CD4-positive, alpha-beta memory T cell (primary cell): ENCODE results near the gene CD93. TPM values are rescaled to one million over a fixed set of nuclear protein-coding genes. Genes with fewer than 3 reads are reported as not detected.

Experiments used
- CTCF ChIA-PET: fragments of 350-600 bp; sonication (Branson Sonifier 250); formaldehyde crosslinking; loops from one replicate; lab custom pipeline; 2021; ENCODE audit warnings: inconsistent platforms; ENCODE audit not compliant: partially characterized antibody; lab: Charles Lee
- POLR2A ChIA-PET: fragments of 350-600 bp; sonication (Branson Sonifier 250); formaldehyde crosslinking; loops from one replicate; lab custom pipeline; 2021; ENCODE audit not compliant: partially characterized antibody; lab: Charles Lee
- DNase-seq, 5 donors: peaks; one replicate each; pipeline versions ENCODE4 v3.0.0 to v3.0.0-alpha.2; 2020 to 2022; ENCODE audit warnings: mixed read lengths in 1 of 5
- H3K27ac ChIP-seq: one replicate; pipeline ENCODE4 v1.7.0; 2013; ENCODE audit warnings: low read depth, low read length
- H3K27me3 ChIP-seq: 2 replicates; pipeline ENCODE4 v1.7.0; 2013; ENCODE audit warnings: mild to moderate bottlenecking, low read length, moderate library complexity; ENCODE audit not compliant: insufficient read depth
- H3K36me3 ChIP-seq: 2 replicates; pipeline ENCODE4 v1.7.0; 2013; ENCODE audit warnings: mild to moderate bottlenecking, low read length, moderate library complexity; ENCODE audit not compliant: insufficient read depth
- H3K4me1 ChIP-seq: 2 replicates; pipeline ENCODE4 v1.7.0; 2013; ENCODE audit warnings: mild to moderate bottlenecking, low read length, moderate library complexity; ENCODE audit not compliant: insufficient read depth
- H3K4me3 ChIP-seq, 2 donors: one replicate each; pipeline ENCODE4 v1.7.0; 2013; ENCODE audit warnings: low read length in 2 of 2, mild to moderate bottlenecking in 1 of 2
- H3K9me3 ChIP-seq, 2 donors: one replicate each; pipeline ENCODE4 v1.7.0; 2013; ENCODE audit warnings: low read length in 2 of 2, control low read depth in 1 of 2; ENCODE audit not compliant: control insufficient read depth in 1 of 2
- H3K27ac Mint-ChIP-seq, 7 donors: one replicate each; pipeline ENCODE4 v1.8.0; 2020 to 2021; ENCODE audit warnings: mixed read lengths in 7 of 7, mild to moderate bottlenecking in 6 of 7, inconsistent platforms in 3 of 7, moderate library complexity in 3 of 7
- H3K27me3 Mint-ChIP-seq, 2 donors: one replicate each; pipeline ENCODE4 v1.8.0; 2020 to 2021; ENCODE audit warnings: mixed read lengths in 2 of 2
- H3K36me3 Mint-ChIP-seq, 2 donors: one replicate each; pipeline ENCODE4 v1.8.0; 2020 to 2021; ENCODE audit warnings: mixed read lengths in 2 of 2, inconsistent platforms in 1 of 2, mild to moderate bottlenecking in 1 of 2
- H3K4me1 Mint-ChIP-seq, 4 donors: one replicate each; pipeline ENCODE4 v1.8.0; 2020 to 2021; ENCODE audit warnings: mixed read lengths in 4 of 4, mild to moderate bottlenecking in 1 of 4
- H3K4me3 Mint-ChIP-seq, 8 donors: one replicate each; pipeline ENCODE4 v1.8.0; 2020 to 2021; ENCODE audit warnings: mixed read lengths in 8 of 8, mild to moderate bottlenecking in 7 of 8, moderate library complexity in 6 of 8, inconsistent platforms in 3 of 8
- H3K9me3 Mint-ChIP-seq, 8 donors: one replicate each; pipeline ENCODE4 v1.8.0; 2020 to 2021; ENCODE audit warnings: mixed read lengths in 8 of 8, mild to moderate bottlenecking in 5 of 8, inconsistent platforms in 3 of 8, moderate library complexity in 1 of 8
- intact Hi-C: fragments of 100-400 bp; cut with micrococcal nuclease; formaldehyde crosslinking; loops from one replicate; pipeline ENCODE4 v1.15.1; 2023
- polyA plus RNA-seq, 2 donors: library from polyadenylated mRNA; unstranded; fragments of 300-500 nt; fragmentation: Illumina TruSeq; gene quantifications; one replicate each; pipeline ENCODE4 v1.2.3, GENCODE V29; 2021
- total RNA-seq, 2 experiments: library from RNA; stranded (reverse); gene quantifications; one replicate each; pipeline ENCODE4 v1.2.3, GENCODE V29; 2021

The CD93 gene
- total and polyA plus RNA-seq, 4 experiments from 2014 or later, result 0.55 to 1.3 (median 1.2) TPM; not detected in 1

DNA sequence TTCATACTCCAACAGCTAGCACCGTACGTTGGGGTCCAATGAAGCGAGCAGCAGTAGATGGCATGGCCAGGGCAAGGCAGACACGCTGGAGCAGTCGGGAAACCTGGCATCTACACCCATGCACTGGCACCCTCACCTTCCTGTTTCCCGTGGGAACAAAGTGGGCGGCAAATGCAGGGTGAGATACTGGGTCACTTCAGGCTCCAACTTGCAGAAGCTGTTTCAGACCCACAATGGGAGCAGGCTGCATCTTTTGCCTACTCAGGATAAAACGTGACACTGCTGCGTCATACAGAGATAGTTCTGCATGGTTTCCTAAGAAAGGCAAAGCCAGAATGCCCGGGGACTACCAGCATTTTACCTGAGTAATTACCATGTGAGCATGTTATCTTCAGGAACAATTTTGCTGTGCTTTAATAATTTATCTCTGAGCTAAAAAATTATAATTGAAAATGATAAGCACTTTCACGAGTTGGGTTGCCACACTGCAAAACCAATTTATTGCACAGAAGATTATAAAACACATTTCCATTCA is 10.9 kb upstream of the CD93 start:
- H3K27ac Mint-ChIP-seq, result no peak overlapping the region
- no peaks in the 10 kb centered on the region for H3K27me3 ChIP-seq
- H3K27ac ChIP-seq, result no peak overlapping the region
- no peaks in the 10 kb centered on the region for H3K36me3 ChIP-seq
- no peaks in the 10 kb centered on the region for H3K9me3 ChIP-seq
- H3K4me1 ChIP-seq, result no peaks in the 10 kb centered on the region
- H3K4me1 Mint-ChIP-seq, result no peaks in the 10 kb centered on the region
- CTCF ChIA-PET, result no interaction called here
- H3K27me3 Mint-ChIP-seq, result peaks cover under 1 to 2% of the 10 kb centered on the region in 2 donors
- H3K36me3 Mint-ChIP-seq, result no peaks in the 10 kb centered on the region
- DNase-seq, result no peak
- no peak overlapping the region for H3K4me3 ChIP-seq
- POLR2A ChIA-PET, result no interaction called here
- peaks cover 0 to 2% (median 0%) of the 10 kb centered on the region in 8 donors for H3K9me3 Mint-ChIP-seq
- intact Hi-C loops, result no loop called here
- H3K4me3 Mint-ChIP-seq, result no peak overlapping the region

DNA sequence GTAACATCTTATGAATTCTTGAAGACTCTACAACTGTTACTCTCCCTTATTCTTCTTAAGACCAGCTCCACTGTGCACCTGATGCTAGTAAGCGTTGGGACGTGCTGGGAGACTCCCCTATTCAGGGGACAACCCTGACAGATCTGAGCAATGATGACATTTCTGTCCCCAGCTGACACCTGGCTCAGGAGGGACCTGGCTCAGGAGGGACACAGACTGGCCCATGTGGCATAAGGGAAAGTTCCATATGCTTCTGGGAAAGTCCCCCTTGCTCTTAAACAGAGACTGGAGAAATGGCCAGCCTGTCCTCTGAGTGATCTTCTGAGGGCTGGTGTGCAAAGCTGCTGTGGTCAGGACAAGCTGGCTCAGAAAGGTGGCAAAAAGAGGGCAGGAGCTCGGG is 10.0 kb upstream of the CD93 start:
- no peaks in the 10 kb centered on the region for H3K27me3 ChIP-seq
- POLR2A ChIA-PET, result no interaction called here
- intact Hi-C loops, result no loop called here
- Mint-ChIP-seq H3K36me3 (no peaks in the 10 kb centered on the region), H3K27ac (no peak overlapping the region), H3K9me3 (peaks cover 0 to 2% (median 0%) of the 10 kb centered on the region in 8 donors), H3K4me3 (no peak overlapping the region), H3K4me1 (no peaks in the 10 kb centered on the region), H3K27me3 (peaks cover 1 to 2% of the 10 kb centered on the region in 2 donors)
- no peak overlapping the region for H3K4me3 ChIP-seq
- H3K36me3 ChIP-seq, result no peaks in the 10 kb centered on the region
- H3K4me1 ChIP-seq, result no peaks in the 10 kb centered on the region
- no peak overlapping the region for H3K27ac ChIP-seq
- no peaks in the 10 kb centered on the region for H3K9me3 ChIP-seq
- no peak for DNase-seq
- CTCF ChIA-PET, result no interaction called here

GRCh38 chr20:23095499-23095898 is 9.4 kb upstream of the CD93 start:
- no peak overlapping the region for H3K4me3 Mint-ChIP-seq
- Histone ChIP-seq H3K36me3 (no peaks in the 10 kb centered on the region), H3K4me3 (no peak overlapping the region), H3K27ac (no peak overlapping the region), H3K27me3 (no peaks in the 10 kb centered on the region), H3K9me3 (no peaks in the 10 kb centered on the region), H3K4me1 (no peaks in the 10 kb centered on the region)
- no peaks in the 10 kb centered on the region for H3K4me1 Mint-ChIP-seq
- intact Hi-C loops, result no loop called here
- H3K36me3 Mint-ChIP-seq, result no peaks in the 10 kb centered on the region
- H3K9me3 Mint-ChIP-seq, result peaks cover 0 to 2% (median 0%) of the 10 kb centered on the region in 8 donors
- DNase-seq, result no peak
- no peak overlapping the region for H3K27ac Mint-ChIP-seq
- ChIA-PET POLR2A (no interaction called here), CTCF (no interaction called here)
- H3K27me3 Mint-ChIP-seq, result peaks cover 1 to 2% of the 10 kb centered on the region in 2 donors

GRCh38 chr20:23094927-23095326 is 8.8 kb upstream of the CD93 start:
- CTCF ChIA-PET, result no interaction called here
- no peaks in the 10 kb centered on the region for H3K36me3 Mint-ChIP-seq
- H3K27ac Mint-ChIP-seq, result no peak overlapping the region
- no peaks in the 10 kb centered on the region for H3K27me3 ChIP-seq
- intact Hi-C loops, result no loop called here
- peaks cover 0 to 2% (median 0%) of the 10 kb centered on the region in 8 donors for H3K9me3 Mint-ChIP-seq
- H3K4me3 ChIP-seq, result no peak overlapping the region
- H3K27me3 Mint-ChIP-seq, result peaks cover 1 to 2% of the 10 kb centered on the region in 2 donors
- H3K4me1 Mint-ChIP-seq, result no peaks in the 10 kb centered on the region
- no peaks in the 10 kb centered on the region for H3K4me1 ChIP-seq
- H3K27ac ChIP-seq, result no peak overlapping the region
- no peaks in the 10 kb centered on the region for H3K36me3 ChIP-seq
- no peaks in the 10 kb centered on the region for H3K9me3 ChIP-seq
- POLR2A ChIA-PET, result no interaction called here
- DNase-seq, result no peak
- H3K4me3 Mint-ChIP-seq, result no peak overlapping the region

DNA sequence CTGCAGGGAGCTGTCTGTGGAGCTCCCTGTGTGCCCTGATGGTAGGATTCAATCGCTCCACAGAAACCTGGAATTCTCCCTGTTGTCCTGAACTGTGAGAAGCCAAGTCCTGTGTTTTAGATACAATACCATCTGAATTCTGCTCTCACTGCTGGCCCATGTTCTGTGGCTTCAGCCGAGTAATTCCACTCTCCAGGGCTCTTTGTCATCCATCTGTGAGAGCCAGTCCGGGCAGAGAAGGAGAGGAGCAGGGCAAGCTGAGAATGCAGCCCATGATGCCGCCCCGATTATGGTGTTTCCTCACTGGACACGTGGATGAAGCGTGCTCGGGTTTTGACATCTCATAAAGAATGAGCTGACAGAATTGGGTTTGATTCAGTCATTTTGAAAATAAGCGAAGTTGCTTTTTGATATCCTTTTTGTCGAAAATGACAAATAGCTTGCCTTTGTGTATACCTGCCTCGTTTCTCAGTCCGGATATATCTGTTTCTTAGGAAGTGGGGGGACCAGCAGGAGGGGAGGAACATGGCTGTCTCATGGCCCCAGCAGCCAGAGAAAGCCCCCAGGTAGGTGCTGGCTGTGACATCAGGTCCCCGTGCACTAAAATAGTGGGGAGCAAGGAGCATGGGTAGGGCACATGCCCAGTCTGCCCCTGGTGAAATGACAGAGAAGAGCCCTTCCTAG is 8.2 kb upstream of the CD93 start:
- H3K27me3 ChIP-seq, result no peaks in the 10 kb centered on the region
- CTCF ChIA-PET, result no interaction called here
- Mint-ChIP-seq H3K4me3 (no peak overlapping the region), H3K9me3 (peaks cover 0 to 2% (median 0%) of the 10 kb centered on the region in 8 donors), H3K4me1 (no peaks in the 10 kb centered on the region), H3K27ac (no peak overlapping the region), H3K27me3 (peaks cover 1 to 2% of the 10 kb centered on the region in 2 donors), H3K36me3 (no peaks in the 10 kb centered on the region)
- H3K9me3 ChIP-seq, result no peaks in the 10 kb centered on the region
- no peak overlapping the region for H3K27ac ChIP-seq
- POLR2A ChIA-PET, result no interaction called here
- no peak overlapping the region for H3K4me3 ChIP-seq
- intact Hi-C loops, result no loop called here
- H3K36me3 ChIP-seq, result no peaks in the 10 kb centered on the region
- H3K4me1 ChIP-seq, result no peaks in the 10 kb centered on the region
- no peak for DNase-seq

DNA sequence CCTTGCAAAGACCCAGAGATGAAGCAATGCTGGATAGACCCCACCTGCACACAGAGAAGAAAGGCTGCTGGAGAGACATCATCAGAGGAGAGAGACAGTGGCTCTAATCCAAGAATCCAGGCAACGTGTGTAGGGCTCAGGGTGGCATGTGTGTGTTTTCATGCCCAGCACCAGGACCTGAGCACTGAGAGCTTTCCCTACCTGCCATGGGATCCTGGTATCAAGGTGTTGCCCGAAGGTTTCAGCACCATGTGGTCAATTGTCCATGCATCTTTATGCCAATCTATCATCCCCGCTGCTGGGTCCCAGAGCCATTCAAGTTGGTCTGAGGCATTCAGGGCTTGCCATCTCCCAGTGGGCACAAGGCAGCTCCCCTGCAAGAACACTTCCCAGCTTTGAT is 7.5 kb upstream of the CD93 start:
- Histone ChIP-seq H3K9me3 (no peaks in the 10 kb centered on the region), H3K36me3 (no peaks in the 10 kb centered on the region), H3K27ac (no peak overlapping the region), H3K4me3 (no peak overlapping the region), H3K27me3 (no peaks in the 10 kb centered on the region), H3K4me1 (no peaks in the 10 kb centered on the region)
- intact Hi-C loops, result no loop called here
- Mint-ChIP-seq H3K4me1 (no peaks in the 10 kb centered on the region), H3K27me3 (peaks cover 1 to 3% of the 10 kb centered on the region in 2 donors), H3K36me3 (no peaks in the 10 kb centered on the region), H3K4me3 (no peak overlapping the region), H3K9me3 (no peaks in the 10 kb centered on the region), H3K27ac (no peak overlapping the region)
- POLR2A ChIA-PET, result no interaction called here
- no peak for DNase-seq
- CTCF ChIA-PET, result no interaction called here

- Histone ChIP-seq H3K27ac (no peak overlapping the region), H3K9me3 (no peaks in the 10 kb centered on the region), H3K27me3 (no peaks in the 10 kb centered on the region), H3K36me3 (no peaks in the 10 kb centered on the region), H3K4me3 (no peak overlapping the region), H3K4me1 (no peaks in the 10 kb centered on the region)
- H3K27ac Mint-ChIP-seq, result no peak overlapping the region
- ChIA-PET POLR2A (no interaction called here), CTCF (no interaction called here)
- no peak for DNase-seq
- H3K36me3 Mint-ChIP-seq, result no peaks in the 10 kb centered on the region
- H3K27me3 Mint-ChIP-seq, result peaks cover 1 to 2% of the 10 kb centered on the region in 2 donors
- intact Hi-C loops, result no loop called here
- H3K9me3 Mint-ChIP-seq, result no peaks in the 10 kb centered on the region
- no peak overlapping the region for H3K4me3 Mint-ChIP-seq
- no peaks in the 10 kb centered on the region for H3K4me1 Mint-ChIP-seq
Measured at GRCh38 chr20:23092861-23093495, 6.9 kb upstream of the CD93 start.
